GM18861 (cell line): Measurements from ENCODE around the gene UQCR11.

ENCODE experiments used
- ATAC-seq: cut with Tn5 transposase; IDR thresholded peaks from one replicate; pipeline ENCODE4 v1.9.1; 2021; ENCODE audit not compliant: unreplicated experiment

UQCR11 gene

GRCh38 chr19:1592755-1593500 lies 12.3 kb downstream of the UQCR11 start, which contains the start of gene MBD3:
Gene MBD3 (minus strand): TSS chr19:1592865. CDS start chr19:1592631, 234 bp downstream.
- peak; percentile 60 for ATAC-seq

- ATAC-seq: peak; percentile 57
Observed at GRCh38 chr19:1592024-1592754, 13.1 kb downstream of the UQCR11 start.

- ATAC-seq: no peak
Observed at GRCh38 chr19:1591421-1592023, 13.7 kb downstream of the UQCR11 start.

GRCh38 chr19:1590641-1591397 lies 14.4 kb downstream of the UQCR11 start:
- no peak for ATAC-seq

- no peak for ATAC-seq
Observed at GRCh38 chr19:1587872-1588271, 17.4 kb downstream of the UQCR11 start.

GRCh38 chr19:1585243-1585580 lies 20.1 kb downstream of the UQCR11 start:
- ATAC-seq: no peak

GRCh38 chr19:1584500-1585242 lies 20.6 kb downstream of the UQCR11 start:
- ATAC-seq: no peak

- no peak for ATAC-seq
Observed at GRCh38 chr19:1582201-1582600, 23.1 kb downstream of the UQCR11 start.

GRCh38 chr19:1580957-1581356 lies 24.3 kb downstream of the UQCR11 start:
- ATAC-seq: no peak

- no peak for ATAC-seq
Observed at GRCh38 chr19:1580382-1580781, 24.9 kb downstream of the UQCR11 start.

GRCh38 chr19:1579222-1579621 lies 26.0 kb downstream of the UQCR11 start:
- ATAC-seq: no peak

- no peak for ATAC-seq
Observed at GRCh38 chr19:1577929-1578618, 27.2 kb downstream of the UQCR11 start.

GRCh38 chr19:1577090-1577928 lies 28.0 kb downstream of the UQCR11 start:
- ATAC-seq: no peak

- ATAC-seq: no peak
Observed at GRCh38 chr19:1576242-1577089, 28.8 kb downstream of the UQCR11 start.

GRCh38 chr19:1575323-1576241 lies 29.7 kb downstream of the UQCR11 start:
- no peak for ATAC-seq

GRCh38 chr19:1574354-1575136 lies 30.7 kb downstream of the UQCR11 start:
- ATAC-seq: no peak
